Loucy (cell line): ENCODE measurements around the gene RPTOR.

Source experiments
- EZH2phosphoT487 ChIP-seq: fragments of 200-600 bp; IDR thresholded peaks from 2 replicates; pipeline ENCODE4 v1.6.1; 2018; ENCODE audit warnings: antibody characterized with exemption, mild to moderate bottlenecking, moderate library complexity, borderline replicate concordance
- TF ChIP-seq, protein P1 (sequence below): fragments of 200-600 bp; sonication (generic); conservative IDR thresholded peaks from 2 replicates; pipeline ENCODE4 v1.5.1; 2014; ENCODE audit warnings: mild to moderate bottlenecking, antibody characterized with exemption, low read length

DNA sequence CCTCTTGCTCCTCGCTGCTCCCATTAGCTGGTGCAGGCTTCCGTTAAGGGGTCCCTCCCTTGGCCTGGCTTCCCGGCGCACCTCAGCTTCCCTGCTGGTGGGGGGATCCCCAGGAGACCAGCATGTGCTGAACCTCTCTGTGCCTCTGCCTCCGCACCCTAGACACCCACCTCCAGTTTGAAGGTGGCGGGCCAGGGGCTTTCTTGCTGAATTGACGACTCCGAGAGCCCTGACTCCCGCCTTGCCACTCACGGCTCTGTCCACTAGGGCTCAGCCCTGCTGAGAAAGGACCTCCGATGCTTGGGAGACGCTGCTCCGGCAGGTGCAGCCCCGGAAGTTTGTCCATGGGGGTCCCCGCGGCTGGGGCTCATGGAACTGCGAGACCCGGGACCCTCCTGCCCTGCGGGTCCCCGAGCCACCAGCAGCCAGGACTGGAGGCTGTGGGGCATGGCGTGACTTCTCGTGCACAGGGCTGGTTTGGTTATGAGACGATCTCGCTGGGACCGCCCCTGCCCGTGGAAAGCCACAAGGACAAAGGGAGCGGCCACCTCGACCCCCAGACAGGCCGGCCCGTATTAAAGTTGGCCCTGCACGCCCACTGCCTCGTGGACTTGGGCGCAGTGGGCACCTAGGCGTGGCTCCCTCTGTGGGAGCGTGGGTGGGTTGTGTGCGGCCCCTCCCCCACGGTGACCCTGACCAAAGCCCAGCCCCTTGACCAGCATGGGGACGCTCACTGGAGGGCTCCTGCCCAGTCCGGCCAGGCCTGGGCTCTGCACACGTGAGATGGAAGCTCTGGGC, 455.1 kb downstream of the RPTOR start:
- TF ChIP-seq, protein P1, sequence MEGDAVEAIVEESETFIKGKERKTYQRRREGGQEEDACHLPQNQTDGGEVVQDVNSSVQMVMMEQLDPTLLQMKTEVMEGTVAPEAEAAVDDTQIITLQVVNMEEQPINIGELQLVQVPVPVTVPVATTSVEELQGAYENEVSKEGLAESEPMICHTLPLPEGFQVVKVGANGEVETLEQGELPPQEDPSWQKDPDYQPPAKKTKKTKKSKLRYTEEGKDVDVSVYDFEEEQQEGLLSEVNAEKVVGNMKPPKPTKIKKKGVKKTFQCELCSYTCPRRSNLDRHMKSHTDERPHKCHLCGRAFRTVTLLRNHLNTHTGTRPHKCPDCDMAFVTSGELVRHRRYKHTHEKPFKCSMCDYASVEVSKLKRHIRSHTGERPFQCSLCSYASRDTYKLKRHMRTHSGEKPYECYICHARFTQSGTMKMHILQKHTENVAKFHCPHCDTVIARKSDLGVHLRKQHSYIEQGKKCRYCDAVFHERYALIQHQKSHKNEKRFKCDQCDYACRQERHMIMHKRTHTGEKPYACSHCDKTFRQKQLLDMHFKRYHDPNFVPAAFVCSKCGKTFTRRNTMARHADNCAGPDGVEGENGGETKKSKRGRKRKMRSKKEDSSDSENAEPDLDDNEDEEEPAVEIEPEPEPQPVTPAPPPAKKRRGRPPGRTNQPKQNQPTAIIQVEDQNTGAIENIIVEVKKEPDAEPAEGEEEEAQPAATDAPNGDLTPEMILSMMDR, result no peak
- TF ChIP-seq EZH2phosphoT487, result no peak
